Activated T-cell treated with anti-CD3 and anti-CD28 coated beads, Interleukin-2, amount 50 U/mL, for 1 hour (primary cell): ENCODE data around the gene OR2AG2.

Experiments
- DNase-seq: peaks from one replicate; pipeline ENCODE4 v3.0.0-alpha.2; 2020

OR2AG2 gene

GRCh38 chr11:6738590-6738989 is 33.2 kb downstream of the OR2AG2 start:
- DNase-seq, result no peak

GRCh38 chr11:6737872-6738466 is 33.8 kb downstream of the OR2AG2 start:
- DNase-seq, result no peak

- no peak for DNase-seq
These were observed 35.2 kb downstream of the OR2AG2 start for GRCh38 chr11:6736495-6737121.

GRCh38 chr11:6735306-6735705 is 36.5 kb downstream of the OR2AG2 start:
- DNase-seq, result no peak

- DNase-seq, result no peak
These were observed 37.2 kb downstream of the OR2AG2 start for GRCh38 chr11:6734616-6735015.

GRCh38 chr11:6733326-6734275 is 38.2 kb downstream of the OR2AG2 start:
- DNase-seq, result no peak

- DNase-seq, result no peak
These were observed 43.6 kb downstream of the OR2AG2 start for GRCh38 chr11:6727971-6728760.

GRCh38 chr11:6725386-6725896 is 46.3 kb downstream of the OR2AG2 start:
- DNase-seq, result no peak

GRCh38 chr11:6724013-6724412 is 47.8 kb downstream of the OR2AG2 start:
- no peak for DNase-seq

- no peak for DNase-seq
These were observed 50.4 kb downstream of the OR2AG2 start for GRCh38 chr11:6721343-6721742.

GRCh38 chr11:6719576-6719975 is 52.2 kb downstream of the OR2AG2 start:
- DNase-seq, result no peak

GRCh38 chr11:6717426-6717825 is 54.4 kb downstream of the OR2AG2 start:
- DNase-seq, result no peak
